ENCODE results near the gene ZPBP.

GRCh38 chr7:50056131-50056530 is 36.9 kb downstream of the ZPBP start:
- TF ChIP-seq CTCF (IDR thresholded peaks at IDR 0.05) (no peak), POLR2A (IDR thresholded peaks at IDR 0.05) (no peak)
